ENCODE measurements around the gene LRP6. TPM values are rescaled to one million over a fixed set of nuclear protein-coding genes. Genes with fewer than 3 reads are reported as not detected.

The LRP6 gene
- total and polyA plus RNA-seq, 2 experiments from 2014 or later = 17.5 to 42.4 TPM

- H4K20me1 ChIP-seq (ENCODE audit: insufficient read depth, poor library complexity, severe bottlenecking) = no peaks in the 10 kb centered on the region
- no peaks in the 10 kb centered on the region for H3K9me2 ChIP-seq (replicated peaks; ENCODE audit: insufficient read depth)
- no peaks in the 10 kb centered on the region for H3K27me3 ChIP-seq
- 90% methylated on average over 2 of the region's 2 CpGs for WGBS (ENCODE audit: low lambda C conversion rate, missing lambda C conversion rate)
- H3K36me3 ChIP-seq (replicated peaks; ENCODE audit: insufficient read depth, low read depth) = no peaks in the 10 kb centered on the region
- no peak for DNase-seq (ENCODE audit: low spot score)
- peaks cover 1% of the 10 kb centered on the region for H3K4me1 ChIP-seq (ENCODE audit: insufficient read depth)
- TF ChIP-seq, protein P1, sequence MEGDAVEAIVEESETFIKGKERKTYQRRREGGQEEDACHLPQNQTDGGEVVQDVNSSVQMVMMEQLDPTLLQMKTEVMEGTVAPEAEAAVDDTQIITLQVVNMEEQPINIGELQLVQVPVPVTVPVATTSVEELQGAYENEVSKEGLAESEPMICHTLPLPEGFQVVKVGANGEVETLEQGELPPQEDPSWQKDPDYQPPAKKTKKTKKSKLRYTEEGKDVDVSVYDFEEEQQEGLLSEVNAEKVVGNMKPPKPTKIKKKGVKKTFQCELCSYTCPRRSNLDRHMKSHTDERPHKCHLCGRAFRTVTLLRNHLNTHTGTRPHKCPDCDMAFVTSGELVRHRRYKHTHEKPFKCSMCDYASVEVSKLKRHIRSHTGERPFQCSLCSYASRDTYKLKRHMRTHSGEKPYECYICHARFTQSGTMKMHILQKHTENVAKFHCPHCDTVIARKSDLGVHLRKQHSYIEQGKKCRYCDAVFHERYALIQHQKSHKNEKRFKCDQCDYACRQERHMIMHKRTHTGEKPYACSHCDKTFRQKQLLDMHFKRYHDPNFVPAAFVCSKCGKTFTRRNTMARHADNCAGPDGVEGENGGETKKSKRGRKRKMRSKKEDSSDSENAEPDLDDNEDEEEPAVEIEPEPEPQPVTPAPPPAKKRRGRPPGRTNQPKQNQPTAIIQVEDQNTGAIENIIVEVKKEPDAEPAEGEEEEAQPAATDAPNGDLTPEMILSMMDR (IDR thresholded peaks at IDR 0.05; ENCODE audit: poor library complexity) = no peak
- TF ChIP-seq EZH2 (IDR thresholded peaks at IDR 0.05; ENCODE audit: borderline replicate concordance) = no peak
- no peak for TF ChIP-seq EZH2phosphoT487 (IDR thresholded peaks at IDR 0.05; ENCODE audit: low read depth, severe bottlenecking, unreplicated experiment)
- no peaks in the 10 kb centered on the region for H3K9me3 ChIP-seq (ENCODE audit: low read depth)
- no peak overlapping the region for H3K4me3 ChIP-seq
- no peak overlapping the region for H3K27ac ChIP-seq
- no peak overlapping the region for H2AFZ ChIP-seq
- H3K79me2 ChIP-seq = no peaks in the 10 kb centered on the region
- no peak overlapping the region for H3K4me2 ChIP-seq
These were observed 179.2 kb downstream of the LRP6 start for GRCh38 chr12:12087693-12088034.

GRCh38 chr12:12086973-12087692 is 179.7 kb downstream of the LRP6 start:
- H3K27me3 ChIP-seq = no peaks in the 10 kb centered on the region
- H3K4me3 ChIP-seq = no peak overlapping the region
- H3K9me2 ChIP-seq (replicated peaks; ENCODE audit: insufficient read depth) = no peaks in the 10 kb centered on the region
- no peak overlapping the region for H3K4me2 ChIP-seq
- H3K4me1 ChIP-seq (ENCODE audit: insufficient read depth) = peaks cover 6% of the 10 kb centered on the region
- no peaks in the 10 kb centered on the region for H4K20me1 ChIP-seq (ENCODE audit: insufficient read depth, poor library complexity, severe bottlenecking)
- H3K79me2 ChIP-seq = no peaks in the 10 kb centered on the region
- WGBS (ENCODE audit: low lambda C conversion rate, missing lambda C conversion rate) = 82% methylated on average over 9 of the region's 9 CpGs
- no peaks in the 10 kb centered on the region for H3K36me3 ChIP-seq (replicated peaks; ENCODE audit: insufficient read depth, low read depth)
- H2AFZ ChIP-seq = no peak overlapping the region
- H3K27ac ChIP-seq = no peak overlapping the region
- no peaks in the 10 kb centered on the region for H3K9me3 ChIP-seq (ENCODE audit: low read depth)
- DNase-seq (ENCODE audit: low spot score) = no peak
- TF ChIP-seq EZH2phosphoT487 (IDR thresholded peaks at IDR 0.05; ENCODE audit: low read depth, severe bottlenecking, unreplicated experiment) = no peak
- no peak for TF ChIP-seq EZH2 (IDR thresholded peaks at IDR 0.05; ENCODE audit: borderline replicate concordance)
- TF ChIP-seq, protein P1 (IDR thresholded peaks at IDR 0.05; ENCODE audit: poor library complexity) = no peak

DNA sequence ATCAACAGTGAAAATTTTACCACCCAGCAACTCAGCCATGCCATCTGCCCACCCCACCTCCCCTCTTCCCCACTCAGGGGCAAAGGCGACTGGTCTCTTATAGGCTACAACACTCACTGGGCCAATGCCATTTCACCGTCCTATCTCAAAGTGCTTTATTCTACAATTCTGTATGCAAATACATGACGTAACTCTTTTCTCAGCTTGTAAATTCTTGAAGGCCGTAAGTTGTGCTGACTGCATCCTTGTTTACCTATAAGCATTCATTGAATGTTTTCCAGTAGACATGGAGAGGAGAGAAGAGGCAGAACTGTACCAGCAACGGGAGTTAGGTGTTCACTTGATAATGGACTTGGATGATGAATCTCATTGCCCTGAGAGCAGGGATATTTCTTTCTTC is 180.5 kb downstream of the LRP6 start:
- TF ChIP-seq EZH2phosphoT487 (IDR thresholded peaks at IDR 0.05; ENCODE audit: low read depth, severe bottlenecking, unreplicated experiment) (no peak), EZH2 (IDR thresholded peaks at IDR 0.05; ENCODE audit: borderline replicate concordance) (no peak)
- TF ChIP-seq, protein P1 (IDR thresholded peaks at IDR 0.05; ENCODE audit: poor library complexity) = no peak
- no peaks in the 10 kb centered on the region for H3K36me3 ChIP-seq (replicated peaks; ENCODE audit: insufficient read depth, low read depth)
- no peaks in the 10 kb centered on the region for H3K79me2 ChIP-seq
- no peak overlapping the region for H2AFZ ChIP-seq
- no peak overlapping the region for H3K4me2 ChIP-seq
- H3K27me3 ChIP-seq = no peaks in the 10 kb centered on the region
- 67% methylated on average over 5 of the region's 5 CpGs for WGBS (ENCODE audit: low lambda C conversion rate, missing lambda C conversion rate)
- DNase-seq (ENCODE audit: low spot score) = no peak
- peaks cover 7% of the 10 kb centered on the region for H3K4me1 ChIP-seq (ENCODE audit: insufficient read depth)
- no peaks in the 10 kb centered on the region for H4K20me1 ChIP-seq (ENCODE audit: insufficient read depth, poor library complexity, severe bottlenecking)
- no peak overlapping the region for H3K4me3 ChIP-seq
- no peaks in the 10 kb centered on the region for H3K9me2 ChIP-seq (replicated peaks; ENCODE audit: insufficient read depth)
- no peak overlapping the region for H3K27ac ChIP-seq
- no peaks in the 10 kb centered on the region for H3K9me3 ChIP-seq (ENCODE audit: low read depth)

Measured in hepatocyte (in vitro differentiated cells).